Keratinocyte (primary cell): Measurements from ENCODE around the gene ASF1B. TPM values are rescaled to one million over a fixed set of nuclear protein-coding genes. Genes with fewer than 3 reads are reported as not detected.

Experiments
- DNase-seq: peaks from one replicate; pipeline ENCODE4 v3.0.0-alpha.2; 2011; ENCODE audit warnings: low read depth, missing footprints, low spot score
- FAIRE-seq: peaks from 2 replicates; lab custom pipeline; 2011; peaks lifted over from hg19 to GRCh38; lab: Jason Lieb, UNC
- H2AFZ ChIP-seq: 2 replicates; pipeline ENCODE4 v1.6.0; 2012; ENCODE audit warnings: low read length, control low read depth, inconsistent platforms; ENCODE audit not compliant: control insufficient read depth
- H3K27ac ChIP-seq: 2 replicates; pipeline ENCODE4 v1.5.1; 2011; ENCODE audit warnings: low read length; ENCODE audit not compliant: control insufficient read depth, insufficient read depth
- H3K27me3 ChIP-seq: 3 replicates; pipeline ENCODE4 v1.6.0; 2011; ENCODE audit warnings: low read length; ENCODE audit not compliant: control insufficient read depth, insufficient read depth; ENCODE audit errors: extremely low read depth
- H3K36me3 ChIP-seq, 2 experiments: 2 replicates in 1 of 2; 3 replicates in 1 of 2; pipeline ENCODE4 v1.5.1; 2011; ENCODE audit warnings: low read length in 2 of 2, mild to moderate bottlenecking in 1 of 2; ENCODE audit not compliant: control insufficient read depth in 2 of 2, insufficient read depth in 2 of 2; ENCODE audit errors: extremely low read depth in 1 of 2
- H3K4me1 ChIP-seq: 3 replicates; pipeline ENCODE4 v1.5.1; 2011; ENCODE audit warnings: low read length; ENCODE audit not compliant: control insufficient read depth, insufficient read depth; ENCODE audit errors: extremely low read depth
- H3K4me2 ChIP-seq: 3 replicates; pipeline ENCODE4 v1.6.0; 2011; ENCODE audit warnings: low read depth, low read length; ENCODE audit not compliant: control insufficient read depth, insufficient read depth; ENCODE audit errors: extremely low read depth
- H3K4me3 ChIP-seq, 3 experiments: fragments of 200-600 bp in 1 of 3; sonication (generic) in 1 of 3; 2 replicates in 2 of 3; 3 replicates in 1 of 3; pipeline ENCODE4 v1.5.1; 2011 to 2016; ENCODE audit warnings: low read length in 3 of 3, mild to moderate bottlenecking in 3 of 3, control low read depth in 2 of 3, inconsistent platforms in 1 of 3, low read depth in 1 of 3, mixed read lengths in 1 of 3, mixed run types in 1 of 3, moderate library complexity in 1 of 3; ENCODE audit not compliant: control insufficient read depth in 2 of 3, insufficient read depth in 2 of 3; ENCODE audit errors: extremely low read depth in 1 of 3
- H3K79me2 ChIP-seq: 2 replicates; pipeline ENCODE4 v1.6.0; 2012; ENCODE audit warnings: low read length; ENCODE audit not compliant: control insufficient read depth, insufficient read depth
- H3K9ac ChIP-seq: 3 replicates; pipeline ENCODE4 v1.6.0; 2011; ENCODE audit warnings: low read length; ENCODE audit not compliant: control insufficient read depth, insufficient read depth; ENCODE audit errors: extremely low read depth
- H3K9me1 ChIP-seq: 3 replicates; pipeline ENCODE4 v1.6.0; 2011; ENCODE audit warnings: low read length; ENCODE audit not compliant: control insufficient read depth, insufficient read depth; ENCODE audit errors: extremely low read depth
- H3K9me3 ChIP-seq: 2 replicates; pipeline ENCODE4 v1.5.1; 2012; ENCODE audit warnings: low read depth, low read length; ENCODE audit not compliant: control insufficient read depth
- H4K20me1 ChIP-seq: 3 replicates; pipeline ENCODE4 v1.6.0; 2011; ENCODE audit warnings: low read length; ENCODE audit not compliant: control insufficient read depth, insufficient read depth; ENCODE audit errors: extremely low read depth
- EZH2 ChIP-seq: IDR thresholded peaks from one replicate; pipeline ENCODE4 v1.6.1; 2012; ENCODE audit warnings: inconsistent platforms, mild to moderate bottlenecking, low read length, moderate library complexity
- dilution Hi-C: fragments of 300-500 bp; cut with MboI; formaldehyde crosslinking; loops from one replicate; pipeline ENCODE4 v1.7.0; 2020; ENCODE audit warnings: low sequenced_read_pairs; ENCODE audit not compliant: extremely low pct_ligation_motif_present
- polyA plus RNA-seq, 5 experiments: library from polyadenylated mRNA; depleted of rRNA in 3 of 5; stranded (reverse) in 3 of 5; stranded (forward) in 1 of 5; unstranded in 1 of 5; fragments of >200 nt; gene quantifications; 1 replicate in 1 of 5; 2 replicates in 3 of 5; 3 replicates in 1 of 5; pipeline versions ENCODE4 v1.2.1 to v1.2.3, GENCODE V29; 2011 to 2012; ENCODE audit warnings: missing spikeins in 2 of 5, low read depth in 1 of 5, low replicate concordance in 1 of 5
- TF ChIP-seq, protein P1 (sequence below), 3 experiments: IDR thresholded peaks in 1 of 3; conservative IDR thresholded peaks in 1 of 3; optimal IDR thresholded peaks in 1 of 3; 2 replicates in 2 of 3; 3 replicates in 1 of 3; pipeline versions ENCODE3 to v1.5.1; 2011; ENCODE audit warnings: low read length in 3 of 3, mild to moderate bottlenecking in 3 of 3, moderate library complexity in 2 of 3, control low read depth in 1 of 3, inconsistent platforms in 1 of 3; ENCODE audit not compliant: insufficient read depth in 2 of 3; ENCODE audit errors: extremely low read depth in 1 of 3

The ASF1B gene
- polyA plus RNA-seq, 1 donor (not counting 4 experiments of a cell fraction or from before 2014, with no cell fraction given) = 7.8 TPM

DNA sequence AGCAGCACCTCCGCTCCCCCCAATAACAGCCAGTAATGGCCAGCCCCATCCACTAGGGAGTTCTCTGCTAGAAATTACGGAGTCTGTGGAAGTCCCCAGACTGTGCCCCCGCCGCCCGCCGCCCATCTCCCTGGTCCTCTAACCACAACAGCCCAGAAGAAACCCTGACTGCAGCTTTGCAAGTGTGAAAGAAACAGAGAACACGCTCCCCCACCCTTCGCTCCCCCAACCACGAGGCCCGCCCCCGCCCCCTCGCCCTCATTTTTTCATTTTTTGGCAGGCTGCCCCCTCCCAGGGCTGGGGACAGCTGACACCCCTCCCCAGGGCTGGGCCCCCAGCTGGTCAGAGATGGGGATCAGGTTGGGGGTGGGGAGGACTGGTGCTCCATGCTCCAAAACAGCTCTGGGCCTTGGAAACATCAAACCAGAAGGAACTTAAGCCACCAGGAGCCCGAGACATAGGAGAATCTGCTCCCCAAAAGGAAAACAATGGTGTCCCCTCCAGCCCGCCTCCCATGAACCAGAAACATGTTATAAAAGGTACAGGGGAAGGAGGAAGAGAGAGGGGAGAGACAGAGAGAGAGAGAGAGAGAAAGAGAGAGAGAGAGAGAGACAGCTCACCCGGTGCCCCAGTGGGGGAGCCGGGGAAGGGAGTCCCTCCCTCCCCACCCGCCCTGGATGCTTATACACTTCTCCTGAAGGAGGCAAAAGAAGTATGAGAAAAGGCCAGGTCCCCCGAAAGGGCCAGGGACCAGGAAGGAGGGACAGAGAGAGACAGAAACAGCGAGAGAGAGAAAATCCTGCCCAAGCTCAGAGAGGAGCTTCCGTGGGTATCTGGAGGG lies 29.8 kb upstream of the ASF1B start:
- Histone ChIP-seq H3K27me3 (no peaks in the 10 kb centered on the region), H3K79me2 (no peaks in the 10 kb centered on the region), H2AFZ (no peak overlapping the region), H3K27ac (no peak overlapping the region), H3K9me1 (no peaks in the 10 kb centered on the region), H3K9ac (no peak overlapping the region), H3K4me3 (no peak overlapping the region), H4K20me1 (no peaks in the 10 kb centered on the region), H3K4me2 (no peak overlapping the region), H3K9me3 (no peaks in the 10 kb centered on the region), H3K36me3 (no peaks in the 10 kb centered on the region), H3K4me1 (no peaks in the 10 kb centered on the region)
- DNase-seq (no peak), FAIRE-seq (no peak)
- dilution Hi-C loops = no loop called here
- no peak for TF ChIP-seq EZH2
- TF ChIP-seq, protein P1, sequence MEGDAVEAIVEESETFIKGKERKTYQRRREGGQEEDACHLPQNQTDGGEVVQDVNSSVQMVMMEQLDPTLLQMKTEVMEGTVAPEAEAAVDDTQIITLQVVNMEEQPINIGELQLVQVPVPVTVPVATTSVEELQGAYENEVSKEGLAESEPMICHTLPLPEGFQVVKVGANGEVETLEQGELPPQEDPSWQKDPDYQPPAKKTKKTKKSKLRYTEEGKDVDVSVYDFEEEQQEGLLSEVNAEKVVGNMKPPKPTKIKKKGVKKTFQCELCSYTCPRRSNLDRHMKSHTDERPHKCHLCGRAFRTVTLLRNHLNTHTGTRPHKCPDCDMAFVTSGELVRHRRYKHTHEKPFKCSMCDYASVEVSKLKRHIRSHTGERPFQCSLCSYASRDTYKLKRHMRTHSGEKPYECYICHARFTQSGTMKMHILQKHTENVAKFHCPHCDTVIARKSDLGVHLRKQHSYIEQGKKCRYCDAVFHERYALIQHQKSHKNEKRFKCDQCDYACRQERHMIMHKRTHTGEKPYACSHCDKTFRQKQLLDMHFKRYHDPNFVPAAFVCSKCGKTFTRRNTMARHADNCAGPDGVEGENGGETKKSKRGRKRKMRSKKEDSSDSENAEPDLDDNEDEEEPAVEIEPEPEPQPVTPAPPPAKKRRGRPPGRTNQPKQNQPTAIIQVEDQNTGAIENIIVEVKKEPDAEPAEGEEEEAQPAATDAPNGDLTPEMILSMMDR (optimal IDR thresholded peaks at IDR 0.05 in 1 of 3, IDR thresholded peaks at IDR 0.05 in 1 of 3, conservative IDR thresholded peaks at IDR 0.05 in 1 of 3; ENCODE audit: extremely low read depth in 1 of 3, insufficient read depth in 2 of 3, low read length in 3 of 3) = no peak

DNA sequence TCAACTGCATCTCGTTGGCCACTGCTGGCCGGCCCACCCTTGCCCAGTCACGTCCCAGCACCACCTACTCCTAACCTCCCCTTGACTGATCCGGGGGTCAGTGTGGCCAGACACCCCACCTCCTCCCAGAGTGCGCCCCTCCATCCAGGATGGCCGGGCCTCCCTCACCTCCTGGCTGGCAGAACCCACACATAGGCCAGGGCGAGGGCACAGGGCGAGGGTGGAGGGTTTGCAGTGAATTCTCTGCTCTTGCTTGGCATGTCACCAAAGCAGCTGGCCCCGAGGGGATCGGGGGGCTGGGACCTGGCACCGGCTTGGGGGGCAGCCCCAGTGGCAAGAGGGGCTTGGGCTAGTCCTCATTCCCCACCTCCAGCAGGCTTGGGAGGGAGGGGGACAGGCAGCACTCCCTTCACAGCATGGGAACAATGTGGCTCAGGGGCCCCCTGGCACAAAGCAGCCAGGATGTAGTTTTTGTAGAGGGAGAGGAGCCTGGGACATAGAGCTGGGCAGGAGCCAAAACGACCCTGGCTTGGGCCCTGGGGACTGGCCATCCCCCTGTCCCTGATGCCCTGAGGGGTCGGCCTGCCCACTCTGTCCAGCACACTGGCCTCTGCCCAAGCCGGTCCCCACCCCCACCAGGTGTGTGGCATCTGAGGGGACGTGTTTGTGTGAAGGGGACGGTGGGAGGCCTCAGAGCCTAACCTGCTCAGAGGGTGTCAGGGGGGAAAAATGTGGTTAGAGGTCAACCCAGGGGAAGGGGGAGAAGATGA lies 28.5 kb upstream of the ASF1B start:
- Histone ChIP-seq H4K20me1 (no peaks in the 10 kb centered on the region), H3K4me1 (no peaks in the 10 kb centered on the region), H3K4me2 (no peak overlapping the region), H3K9ac (no peak overlapping the region), H3K79me2 (no peaks in the 10 kb centered on the region), H2AFZ (no peak overlapping the region), H3K27me3 (no peaks in the 10 kb centered on the region), H3K9me1 (no peaks in the 10 kb centered on the region), H3K9me3 (no peaks in the 10 kb centered on the region), H3K36me3 (no peaks in the 10 kb centered on the region), H3K27ac (no peak overlapping the region), H3K4me3 (no peak overlapping the region)
- DNase-seq = no peak
- TF ChIP-seq EZH2 = no peak
- TF ChIP-seq, protein P1 (optimal IDR thresholded peaks at IDR 0.05 in 1 of 3, IDR thresholded peaks at IDR 0.05 in 1 of 3, conservative IDR thresholded peaks at IDR 0.05 in 1 of 3; ENCODE audit: extremely low read depth in 1 of 3, insufficient read depth in 2 of 3, low read length in 3 of 3) = no peak
- FAIRE-seq = no peak
- dilution Hi-C loops = no loop called here
